ENCODE results near the gene LZTFL1.

DNA sequence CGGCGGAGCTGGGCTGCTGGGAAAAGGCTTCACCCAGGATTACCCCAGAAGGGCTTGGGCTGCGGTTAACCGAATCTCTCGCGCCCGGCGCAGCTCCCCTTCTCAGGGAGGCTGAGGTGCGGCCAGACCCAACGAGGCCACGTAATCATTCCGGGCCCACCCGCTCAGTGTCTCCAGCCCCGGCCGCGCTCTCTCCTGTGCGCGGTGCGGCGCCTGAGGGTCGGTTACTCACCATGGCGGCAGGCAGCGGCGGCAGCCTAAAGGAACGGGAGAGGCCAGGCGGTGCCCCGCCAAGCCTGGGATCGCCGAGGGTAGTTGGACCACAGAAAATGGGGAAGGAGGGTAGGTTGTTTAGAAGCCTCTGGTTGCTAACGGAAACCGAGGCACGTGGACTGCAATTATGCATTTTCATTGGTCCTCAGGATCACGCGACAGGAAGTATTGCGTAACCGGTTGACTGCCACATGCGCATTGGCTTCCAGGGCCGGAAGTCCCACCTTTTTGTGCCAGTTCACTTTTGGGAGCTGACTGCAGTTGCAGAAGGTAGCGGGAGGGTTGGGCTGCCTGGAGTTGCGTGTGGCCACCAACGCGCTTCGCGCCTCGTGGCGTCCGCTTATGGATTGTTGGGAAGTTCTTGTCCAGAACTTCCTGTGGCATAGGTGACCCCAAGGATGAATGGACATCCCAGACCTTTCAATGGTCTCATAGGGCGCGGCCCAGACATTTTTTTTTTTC lies at the start of gene LZTFL1:
- no peak for TF ChIP-seq GATA2 (IDR thresholded peaks at IDR 0.05; ENCODE audit: low read depth, low read length)
- no peak for TF ChIP-seq GATA3 (IDR thresholded peaks at IDR 0.05; ENCODE audit: low read depth, low read length)

Data from SH-SY5Y (cell line).